ENCODE data around the gene SEMA7A. TPM values are rescaled to one million over a fixed set of nuclear protein-coding genes. Genes with fewer than 3 reads are reported as not detected.

The SEMA7A gene
- total and polyA plus RNA-seq, 4 donors: 0.54 to 4.1 (median 2.0) TPM

- H3K27ac ChIP-seq (ENCODE audit: low read depth in 1 of 2, low read length in 2 of 2): no peak overlapping the region
- H3K36me3 ChIP-seq (ENCODE audit: control insufficient read depth in 1 of 2, insufficient read depth in 2 of 2, low read length in 1 of 2): no peaks in the 10 kb centered on the region
- no peak for ATAC-seq (ENCODE audit: low FRiP score)
- intact Hi-C loops (cut with DNase I): no loop called here
- no peaks in the 10 kb centered on the region for H3K4me1 ChIP-seq (ENCODE audit: control insufficient read depth in 1 of 2, insufficient read depth in 2 of 2, low read length in 2 of 2)
- 98 to 99% methylated on average over 12 of the region's 12 CpGs for WGBS, 2 donors
- no peaks in the 10 kb centered on the region for H3K27me3 ChIP-seq (ENCODE audit: control insufficient read depth in 1 of 2, insufficient read depth in 2 of 2, low read length in 1 of 2)
- DNase-seq: no peak
- no peak overlapping the region for H3K4me3 ChIP-seq (ENCODE audit: low read length in 2 of 2)
- H3K9me3 ChIP-seq (ENCODE audit: control insufficient read depth, low read length): no peaks in the 10 kb centered on the region
Measured at GRCh38 chr15:74414603-74415338, 19.0 kb downstream of the SEMA7A start.

- no peaks in the 10 kb centered on the region for H3K9me3 ChIP-seq (ENCODE audit: control insufficient read depth, low read length)
- no peaks in the 10 kb centered on the region for H3K36me3 ChIP-seq (ENCODE audit: control insufficient read depth in 1 of 2, insufficient read depth in 2 of 2, low read length in 1 of 2)
- no peak for ATAC-seq (ENCODE audit: low FRiP score)
- no peak for DNase-seq
- H3K4me3 ChIP-seq (ENCODE audit: low read length in 2 of 2): no peak overlapping the region
- no peaks in the 10 kb centered on the region for H3K27me3 ChIP-seq (ENCODE audit: control insufficient read depth in 1 of 2, insufficient read depth in 2 of 2, low read length in 1 of 2)
- H3K4me1 ChIP-seq (ENCODE audit: control insufficient read depth in 1 of 2, insufficient read depth in 2 of 2, low read length in 2 of 2): no peaks in the 10 kb centered on the region
- no peak overlapping the region for H3K27ac ChIP-seq (ENCODE audit: low read depth in 1 of 2, low read length in 2 of 2)
- intact Hi-C loops (cut with DNase I): no loop called here
- 84 to 92% methylated on average over 5 of the region's 5 CpGs for WGBS, 2 donors
Measured at GRCh38 chr15:74414081-74414580, 19.6 kb downstream of the SEMA7A start.

- H3K27me3 ChIP-seq (ENCODE audit: control insufficient read depth in 1 of 2, insufficient read depth in 2 of 2, low read length in 1 of 2): no peaks in the 10 kb centered on the region
- 89 to 92% methylated on average over 9 of the region's 9 CpGs for WGBS, 2 donors
- intact Hi-C loops (cut with DNase I): no loop called here
Measured at GRCh38 chr15:74413350-74414080, 20.2 kb downstream of the SEMA7A start.

GRCh38 chr15:74412159-74412558 lies 21.6 kb downstream of the SEMA7A start:
- H3K27me3 ChIP-seq (ENCODE audit: control insufficient read depth in 1 of 2, insufficient read depth in 2 of 2, low read length in 1 of 2): no peaks in the 10 kb centered on the region
- WGBS, 2 donors: 80 to 87% methylated on average over 6 of the region's 6 CpGs
- ATAC-seq (ENCODE audit: low FRiP score): no peak
- no peaks in the 10 kb centered on the region for H3K9me3 ChIP-seq (ENCODE audit: control insufficient read depth, low read length)
- no peak for DNase-seq
- no peaks in the 10 kb centered on the region for H3K4me1 ChIP-seq (ENCODE audit: control insufficient read depth in 1 of 2, insufficient read depth in 2 of 2, low read length in 2 of 2)
- H3K36me3 ChIP-seq (ENCODE audit: control insufficient read depth in 1 of 2, insufficient read depth in 2 of 2, low read length in 1 of 2): no peaks in the 10 kb centered on the region
- H3K4me3 ChIP-seq (ENCODE audit: low read length in 2 of 2): no peak overlapping the region
- intact Hi-C loops (cut with DNase I): no loop called here
- H3K27ac ChIP-seq (ENCODE audit: low read depth in 1 of 2, low read length in 2 of 2): no peak overlapping the region

More at GRCh38 chr15:74413350-74414080, 20.2 kb downstream of the SEMA7A start:
- H3K4me3 ChIP-seq (ENCODE audit: low read length in 2 of 2): no peak overlapping the region
- no peaks in the 10 kb centered on the region for H3K9me3 ChIP-seq (ENCODE audit: control insufficient read depth, low read length)
- H3K4me1 ChIP-seq (ENCODE audit: control insufficient read depth in 1 of 2, insufficient read depth in 2 of 2, low read length in 2 of 2): no peaks in the 10 kb centered on the region
- no peak for ATAC-seq (ENCODE audit: low FRiP score)
- DNase-seq: no peak
- no peak overlapping the region for H3K27ac ChIP-seq (ENCODE audit: low read depth in 1 of 2, low read length in 2 of 2)
- no peaks in the 10 kb centered on the region for H3K36me3 ChIP-seq (ENCODE audit: control insufficient read depth in 1 of 2, insufficient read depth in 2 of 2, low read length in 1 of 2)

GRCh38 chr15:74411686-74412085 lies 22.1 kb downstream of the SEMA7A start:
- WGBS, 2 donors: 96 to 97% methylated on average over 12 of the region's 12 CpGs
- Histone ChIP-seq H3K4me1 (ENCODE audit: control insufficient read depth in 1 of 2, insufficient read depth in 2 of 2, low read length in 2 of 2) (no peaks in the 10 kb centered on the region), H3K9me3 (ENCODE audit: control insufficient read depth, low read length) (no peaks in the 10 kb centered on the region), H3K27ac (ENCODE audit: low read depth in 1 of 2, low read length in 2 of 2) (no peak overlapping the region), H3K27me3 (ENCODE audit: control insufficient read depth in 1 of 2, insufficient read depth in 2 of 2, low read length in 1 of 2) (no peaks in the 10 kb centered on the region), H3K36me3 (ENCODE audit: control insufficient read depth in 1 of 2, insufficient read depth in 2 of 2, low read length in 1 of 2) (no peaks in the 10 kb centered on the region), H3K4me3 (ENCODE audit: low read length in 2 of 2) (no peak overlapping the region)
- intact Hi-C loops (cut with DNase I): no loop called here
- DNase-seq (no peak), ATAC-seq (ENCODE audit: low FRiP score) (no peak)

- Histone ChIP-seq H3K9me3 (ENCODE audit: control insufficient read depth, low read length) (no peaks in the 10 kb centered on the region), H3K4me3 (ENCODE audit: low read length in 2 of 2) (no peak overlapping the region), H3K27ac (ENCODE audit: low read depth in 1 of 2, low read length in 2 of 2) (no peak overlapping the region), H3K36me3 (ENCODE audit: control insufficient read depth in 1 of 2, insufficient read depth in 2 of 2, low read length in 1 of 2) (no peaks in the 10 kb centered on the region), H3K27me3 (ENCODE audit: control insufficient read depth in 1 of 2, insufficient read depth in 2 of 2, low read length in 1 of 2) (no peaks in the 10 kb centered on the region), H3K4me1 (ENCODE audit: control insufficient read depth in 1 of 2, insufficient read depth in 2 of 2, low read length in 2 of 2) (no peaks in the 10 kb centered on the region)
- ATAC-seq (ENCODE audit: low FRiP score): no peak
- no peak for DNase-seq
- 95 to 96% methylated on average over 18 of the region's 18 CpGs for WGBS, 2 donors
- intact Hi-C loops (cut with DNase I): no loop called here
Measured at GRCh38 chr15:74410502-74410901, 23.3 kb downstream of the SEMA7A start.

- ATAC-seq (ENCODE audit: low FRiP score) (no peak), DNase-seq (no peak)
- no peaks in the 10 kb centered on the region for H3K36me3 ChIP-seq (ENCODE audit: control insufficient read depth in 1 of 2, insufficient read depth in 2 of 2, low read length in 1 of 2)
- H3K9me3 ChIP-seq (ENCODE audit: control insufficient read depth, low read length): no peaks in the 10 kb centered on the region
- H3K4me3 ChIP-seq (ENCODE audit: low read length in 2 of 2): no peak overlapping the region
- no peaks in the 10 kb centered on the region for H3K4me1 ChIP-seq (ENCODE audit: control insufficient read depth in 1 of 2, insufficient read depth in 2 of 2, low read length in 2 of 2)
- H3K27ac ChIP-seq (ENCODE audit: low read depth in 1 of 2, low read length in 2 of 2): no peak overlapping the region
- H3K27me3 ChIP-seq (ENCODE audit: control insufficient read depth in 1 of 2, insufficient read depth in 2 of 2, low read length in 1 of 2): no peaks in the 10 kb centered on the region
- 88 to 90% methylated on average over 6 to 7 of the region's 7 CpGs for WGBS, 2 donors
- intact Hi-C loops (cut with DNase I): no loop called here
Measured at GRCh38 chr15:74409225-74409624, 24.5 kb downstream of the SEMA7A start.

- Histone ChIP-seq H3K9me3 (ENCODE audit: control insufficient read depth, low read length) (no peaks in the 10 kb centered on the region), H3K36me3 (ENCODE audit: control insufficient read depth in 1 of 2, insufficient read depth in 2 of 2, low read length in 1 of 2) (no peaks in the 10 kb centered on the region), H3K27ac (ENCODE audit: low read depth in 1 of 2, low read length in 2 of 2) (no peak overlapping the region), H3K27me3 (ENCODE audit: control insufficient read depth in 1 of 2, insufficient read depth in 2 of 2, low read length in 1 of 2) (no peaks in the 10 kb centered on the region), H3K4me3 (ENCODE audit: low read length in 2 of 2) (no peak overlapping the region), H3K4me1 (ENCODE audit: control insufficient read depth in 1 of 2, insufficient read depth in 2 of 2, low read length in 2 of 2) (no peaks in the 10 kb centered on the region)
- DNase-seq: no peak
- no peak for ATAC-seq (ENCODE audit: low FRiP score)
- 86 to 92% methylated on average over 7 of the region's 7 CpGs for WGBS, 2 donors
- intact Hi-C loops (cut with DNase I): no loop called here
Measured at GRCh38 chr15:74408815-74409214, 24.9 kb downstream of the SEMA7A start.

GRCh38 chr15:74408385-74408784 lies 25.4 kb downstream of the SEMA7A start:
- Histone ChIP-seq H3K9me3 (ENCODE audit: control insufficient read depth, low read length) (no peaks in the 10 kb centered on the region), H3K27ac (ENCODE audit: low read depth in 1 of 2, low read length in 2 of 2) (no peak overlapping the region), H3K4me3 (ENCODE audit: low read length in 2 of 2) (no peak overlapping the region), H3K4me1 (ENCODE audit: control insufficient read depth in 1 of 2, insufficient read depth in 2 of 2, low read length in 2 of 2) (no peaks in the 10 kb centered on the region), H3K27me3 (ENCODE audit: control insufficient read depth in 1 of 2, insufficient read depth in 2 of 2, low read length in 1 of 2) (no peaks in the 10 kb centered on the region), H3K36me3 (ENCODE audit: control insufficient read depth in 1 of 2, insufficient read depth in 2 of 2, low read length in 1 of 2) (no peaks in the 10 kb centered on the region)
- WGBS, 2 donors: 88 to 100% methylated on average over 2 of the region's 2 CpGs
- DNase-seq (no peak), ATAC-seq (ENCODE audit: low FRiP score) (no peak)
- intact Hi-C loops (cut with DNase I): no loop called here
